GM12801 (cell line): ENCODE data around the gene PDE3B.

ENCODE experiments used
- TF ChIP-seq, protein P1 (sequence below): IDR thresholded peaks from one replicate; pipeline ENCODE4 v1.5.1; 2011; ENCODE audit warnings: control low read depth; ENCODE audit not compliant: insufficient read length; ENCODE audit errors: extremely low read depth

PDE3B gene

DNA sequence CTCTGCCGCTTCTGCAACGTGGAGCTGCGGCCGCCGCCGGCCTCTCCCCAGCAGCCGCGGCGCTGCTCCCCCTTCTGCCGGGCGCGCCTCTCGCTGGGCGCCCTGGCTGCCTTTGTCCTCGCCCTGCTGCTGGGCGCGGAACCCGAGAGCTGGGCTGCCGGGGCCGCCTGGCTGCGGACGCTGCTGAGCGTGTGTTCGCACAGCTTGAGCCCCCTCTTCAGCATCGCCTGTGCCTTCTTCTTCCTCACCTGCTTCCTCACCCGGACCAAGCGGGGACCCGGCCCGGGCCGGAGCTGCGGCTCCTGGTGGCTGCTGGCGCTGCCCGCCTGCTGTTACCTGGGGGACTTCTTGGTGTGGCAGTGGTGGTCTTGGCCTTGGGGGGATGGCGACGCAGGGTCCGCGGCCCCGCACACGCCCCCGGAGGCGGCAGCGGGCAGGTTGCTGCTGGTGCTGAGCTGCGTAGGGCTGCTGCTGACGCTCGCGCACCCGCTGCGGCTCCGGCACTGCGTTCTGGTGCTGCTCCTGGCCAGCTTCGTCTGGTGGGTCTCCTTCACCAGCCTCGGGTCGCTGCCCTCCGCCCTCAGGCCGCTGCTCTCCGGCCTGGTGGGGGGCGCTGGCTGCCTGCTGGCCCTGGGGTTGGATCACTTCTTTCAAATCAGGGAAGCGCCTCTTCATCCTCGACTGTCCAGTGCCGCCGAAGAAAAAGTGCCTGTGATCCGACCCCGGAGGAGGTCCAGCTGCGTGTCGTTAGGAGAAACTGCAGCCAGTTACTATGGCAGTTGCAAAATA, 816 bp downstream of the PDE3B start:
- TF ChIP-seq, protein P1, sequence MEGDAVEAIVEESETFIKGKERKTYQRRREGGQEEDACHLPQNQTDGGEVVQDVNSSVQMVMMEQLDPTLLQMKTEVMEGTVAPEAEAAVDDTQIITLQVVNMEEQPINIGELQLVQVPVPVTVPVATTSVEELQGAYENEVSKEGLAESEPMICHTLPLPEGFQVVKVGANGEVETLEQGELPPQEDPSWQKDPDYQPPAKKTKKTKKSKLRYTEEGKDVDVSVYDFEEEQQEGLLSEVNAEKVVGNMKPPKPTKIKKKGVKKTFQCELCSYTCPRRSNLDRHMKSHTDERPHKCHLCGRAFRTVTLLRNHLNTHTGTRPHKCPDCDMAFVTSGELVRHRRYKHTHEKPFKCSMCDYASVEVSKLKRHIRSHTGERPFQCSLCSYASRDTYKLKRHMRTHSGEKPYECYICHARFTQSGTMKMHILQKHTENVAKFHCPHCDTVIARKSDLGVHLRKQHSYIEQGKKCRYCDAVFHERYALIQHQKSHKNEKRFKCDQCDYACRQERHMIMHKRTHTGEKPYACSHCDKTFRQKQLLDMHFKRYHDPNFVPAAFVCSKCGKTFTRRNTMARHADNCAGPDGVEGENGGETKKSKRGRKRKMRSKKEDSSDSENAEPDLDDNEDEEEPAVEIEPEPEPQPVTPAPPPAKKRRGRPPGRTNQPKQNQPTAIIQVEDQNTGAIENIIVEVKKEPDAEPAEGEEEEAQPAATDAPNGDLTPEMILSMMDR = no peak

GRCh38 chr11:14645015-14645912, 1.7 kb downstream of the PDE3B start:
- TF ChIP-seq, protein P1 = no peak

- TF ChIP-seq, protein P1 = no peak
Measured at GRCh38 chr11:14645985-14646900, 2.6 kb downstream of the PDE3B start.

GRCh38 chr11:14650064-14650463, 6.5 kb downstream of the PDE3B start:
- TF ChIP-seq, protein P1 = no peak

DNA sequence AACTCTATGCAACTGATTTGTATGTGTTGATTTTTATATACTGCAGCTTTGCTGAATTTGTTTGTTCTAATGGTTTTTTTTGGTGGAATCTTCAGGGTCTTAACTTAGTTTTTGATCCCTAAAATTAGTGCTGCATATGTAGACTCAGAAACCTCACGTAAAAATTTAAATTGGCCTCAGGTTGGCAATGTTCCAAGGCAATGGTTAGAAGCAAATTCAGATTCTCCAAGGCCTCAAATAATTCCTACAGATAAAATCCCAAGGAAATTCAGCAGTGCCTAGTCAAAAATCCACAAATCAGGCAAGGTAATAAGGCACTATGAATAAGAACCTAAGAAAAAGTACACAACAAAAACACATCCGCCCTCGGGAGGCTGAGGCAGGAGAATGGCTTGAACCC, 9.5 kb downstream of the PDE3B start:
- TF ChIP-seq, protein P1 = no peak

DNA sequence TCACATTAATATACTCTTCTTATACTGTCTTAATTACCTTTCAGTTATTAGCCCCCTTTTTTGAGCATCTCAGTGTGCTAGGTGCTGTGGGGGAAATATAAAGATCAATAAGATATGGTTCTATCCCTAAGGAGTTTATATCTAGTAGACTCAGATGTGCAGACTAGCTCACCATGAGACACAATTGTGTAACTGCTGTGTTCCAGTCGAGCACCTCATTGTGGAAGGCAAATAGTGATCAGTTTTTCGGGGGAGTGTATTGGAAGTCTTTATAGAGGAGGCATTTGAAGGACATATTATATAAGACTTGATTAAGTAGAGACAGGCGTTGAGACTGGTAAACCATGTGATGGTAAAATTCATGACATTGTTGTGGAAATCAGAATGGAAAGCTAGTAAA, 11.8 kb downstream of the PDE3B start:
- TF ChIP-seq, protein P1 = no peak
